SK-N-SH treated with all-trans-retinoic acid at 6 μM for 48 hours (cell line): ENCODE measurements around the gene GSG1.

Source experiments
- ATAC-seq: fragments of 200-7000 bp; cut with Tn5 transposase; 3 replicates; pipeline ENCODE4 v1.9.1; 2020; ENCODE audit warnings: mild to moderate bottlenecking, moderate library complexity
- ARNTL ChIP-seq: fragments of 450-650 bp; formaldehyde crosslinking; IDR thresholded peaks from 2 replicates; pipeline ENCODE4 v1.5.0; 2020; ENCODE audit warnings: low read depth, mild to moderate bottlenecking, moderate library complexity, borderline replicate concordance
- BACH2 ChIP-seq: fragments of 250-450 bp; sonication (Bioruptor Pico); IDR thresholded peaks from 2 replicates; pipeline ENCODE4 v1.9.0; 2021; ENCODE audit warnings: mild to moderate bottlenecking, borderline replicate concordance
- CREB5 ChIP-seq: fragments of 250-450 bp; sonication (Bioruptor Pico); IDR thresholded peaks from 2 replicates; pipeline ENCODE4 v1.5.1; 2020; ENCODE audit warnings: low read depth, mild to moderate bottlenecking, moderate library complexity
- CSRNP3 ChIP-seq: fragments of 250-450 bp; sonication (Bioruptor Pico); IDR thresholded peaks from 2 replicates; pipeline ENCODE4 v1.5.1; 2021; ENCODE audit warnings: mild to moderate bottlenecking, moderate library complexity
- ESRRG ChIP-seq: fragments of 250-450 bp; sonication (Bioruptor Pico); IDR thresholded peaks from 2 replicates; pipeline ENCODE4 v1.6.1; 2021; ENCODE audit warnings: mild to moderate bottlenecking
- GLIS3 ChIP-seq: fragments of 250-450 bp; sonication (Bioruptor Pico); IDR thresholded peaks from 2 replicates; pipeline ENCODE4 v1.5.0; 2020; ENCODE audit warnings: mild to moderate bottlenecking, moderate library complexity
- ISL1 ChIP-seq: fragments of 250-450 bp; sonication (Bioruptor Pico); IDR thresholded peaks from 2 replicates; pipeline ENCODE4 v2.1.2; 2022; ENCODE audit warnings: mild to moderate bottlenecking, moderate library complexity
- OSR1 ChIP-seq: fragments of 250-450 bp; sonication (Bioruptor Pico); IDR thresholded peaks from 2 replicates; pipeline ENCODE4 v1.8.0; 2022; ENCODE audit warnings: moderate library complexity, mild to moderate bottlenecking, inconsistent platforms
- PATZ1 ChIP-seq: fragments of 250-450 bp; sonication (Bioruptor Pico); IDR thresholded peaks from 2 replicates; pipeline ENCODE4 v1.8.0; 2020; ENCODE audit warnings: mild to moderate bottlenecking, moderate library complexity, borderline replicate concordance
- POU6F1 ChIP-seq: fragments of 250-450 bp; sonication (Bioruptor Pico); IDR thresholded peaks from 2 replicates; pipeline ENCODE4 v1.8.0; 2021; ENCODE audit warnings: low read depth, mild to moderate bottlenecking, moderate library complexity, borderline replicate concordance
- PPARA ChIP-seq: fragments of 250-450 bp; sonication (Bioruptor Pico); IDR thresholded peaks from 2 replicates; pipeline ENCODE4 v1.5.0; 2020; ENCODE audit warnings: mild to moderate bottlenecking, borderline replicate concordance
- RARB ChIP-seq: fragments of 250-450 bp; sonication (Bioruptor Pico); IDR thresholded peaks from 2 replicates; pipeline ENCODE4 v1.8.0; 2021; ENCODE audit warnings: mild to moderate bottlenecking, moderate library complexity
- SNAI2 ChIP-seq: fragments of 250-450 bp; sonication (Bioruptor Pico); IDR thresholded peaks from 2 replicates; pipeline ENCODE4 v1.5.0; 2020; ENCODE audit warnings: mild to moderate bottlenecking, moderate library complexity
- TCF4 ChIP-seq: fragments of 250-450 bp; sonication (Bioruptor Pico); IDR thresholded peaks from 2 replicates; pipeline ENCODE4 v1.8.0; 2021; ENCODE audit warnings: mild to moderate bottlenecking, moderate library complexity, borderline replicate concordance
- TOX ChIP-seq: fragments of 250-450 bp; sonication (Bioruptor Pico); IDR thresholded peaks from 2 replicates; pipeline ENCODE4 v1.8.0; 2021; ENCODE audit warnings: mild to moderate bottlenecking, moderate library complexity, borderline replicate concordance
- TSHZ2 ChIP-seq: fragments of 250-450 bp; sonication (Bioruptor Pico); IDR thresholded peaks from 2 replicates; pipeline ENCODE4 v1.5.0; 2020; ENCODE audit warnings: mild to moderate bottlenecking, moderate library complexity
- ZC3H10 ChIP-seq: fragments of 250-450 bp; sonication (Bioruptor Pico); IDR thresholded peaks from 2 replicates; pipeline ENCODE4 v1.5.1; 2021; ENCODE audit warnings: mild to moderate bottlenecking, moderate library complexity
- ZFP3 ChIP-seq: fragments of 250-450 bp; sonication (Bioruptor Pico); IDR thresholded peaks from 2 replicates; pipeline ENCODE4 v1.5.0; 2020; ENCODE audit warnings: mild to moderate bottlenecking, moderate library complexity
- ZFP30 ChIP-seq: fragments of 450-650 bp; formaldehyde crosslinking; IDR thresholded peaks from 2 replicates; pipeline ENCODE4 v1.5.0; 2022; ENCODE audit warnings: mild to moderate bottlenecking, moderate library complexity
- ZNF565 ChIP-seq: fragments of 450-650 bp; formaldehyde crosslinking; conservative IDR thresholded peaks from 2 replicates; pipeline ENCODE4 v1.5.0; 2020; ENCODE audit warnings: low read depth, mild to moderate bottlenecking, moderate library complexity
- ZNF70 ChIP-seq: fragments of 450-650 bp; formaldehyde crosslinking; IDR thresholded peaks from 2 replicates; pipeline ENCODE4 v1.5.0; 2020; ENCODE audit warnings: mild to moderate bottlenecking, moderate library complexity
- ZNF8 ChIP-seq: fragments of 450-650 bp; formaldehyde crosslinking; IDR thresholded peaks from 2 replicates; pipeline ENCODE4 v1.5.0; 2020; ENCODE audit warnings: mild to moderate bottlenecking, moderate library complexity

The GSG1 gene

GRCh38 chr12:13099066-13099843 is 4.2 kb downstream of the GSG1 start:
- TF ChIP-seq CSRNP3 (CRISPR knock-in tag) (no peak), OSR1 (CRISPR knock-in tag) (no peak), TCF4 (CRISPR knock-in tag) (no peak), GLIS3 (CRISPR knock-in tag) (no peak), ESRRG (no peak), SNAI2 (CRISPR knock-in tag) (no peak), PATZ1 (CRISPR knock-in tag) (no peak), ZNF8 (CRISPR knock-in tag) (no peak), ISL1 (CRISPR knock-in tag) (no peak), ZNF70 (no peak), ARNTL (CRISPR knock-in tag) (no peak)
- ATAC-seq, result no peak

GRCh38 chr12:13097491-13098011 is 5.9 kb downstream of the GSG1 start:
- TF ChIP-seq ZNF8 (CRISPR knock-in tag) (no peak), ARNTL (CRISPR knock-in tag) (no peak), ISL1 (CRISPR knock-in tag) (no peak), PPARA (CRISPR knock-in tag) (no peak), ZNF70 (no peak), BACH2 (CRISPR knock-in tag) (no peak), ZC3H10 (CRISPR knock-in tag) (no peak), RARB (CRISPR knock-in tag) (no peak), ZFP3 (CRISPR knock-in tag) (no peak), ESRRG (no peak), TCF4 (CRISPR knock-in tag) (no peak)
- no peak for ATAC-seq

- TF ChIP-seq CREB5, result no peak
- TF ChIP-seq CSRNP3 (CRISPR knock-in tag), result no peak
- TF ChIP-seq RARB (CRISPR knock-in tag), result no peak
- no peak for TF ChIP-seq SNAI2 (CRISPR knock-in tag)
- TF ChIP-seq TSHZ2 (CRISPR knock-in tag), result no peak
- no peak for TF ChIP-seq ZC3H10 (CRISPR knock-in tag)
- TF ChIP-seq ARNTL (CRISPR knock-in tag), result no peak
- no peak for TF ChIP-seq BACH2 (CRISPR knock-in tag)
- TF ChIP-seq TOX (CRISPR knock-in tag), result no peak
- TF ChIP-seq GLIS3 (CRISPR knock-in tag), result no peak
- TF ChIP-seq POU6F1 (CRISPR knock-in tag), result no peak
- no peak for TF ChIP-seq ISL1 (CRISPR knock-in tag)
- TF ChIP-seq ZNF565 (CRISPR knock-in tag), result no peak
- TF ChIP-seq ZFP3 (CRISPR knock-in tag), result no peak
- TF ChIP-seq TCF4 (CRISPR knock-in tag), result no peak
- no peak for TF ChIP-seq OSR1 (CRISPR knock-in tag)
- no peak for TF ChIP-seq PATZ1 (CRISPR knock-in tag)
- no peak for TF ChIP-seq ZFP30 (CRISPR knock-in tag)
- no peak for ATAC-seq
Observed at GRCh38 chr12:13095266-13095995, 8.0 kb downstream of the GSG1 start.
